Calu3 (cell line): ENCODE measurements around the gene IFNLR1. TPM values are rescaled to one million over a fixed set of nuclear protein-coding genes. Genes with fewer than 3 reads are reported as not detected.

Experiments
- BruUV-seq: library from RNA; stranded (reverse); fragments of 400-500 nt; replicated peaks from 2 replicates; lab custom pipeline; 2021; lab: Mats Ljungman, UMichigan
- CTCF ChIA-PET: fragments of 300-600 bp; sonication (Branson Sonifier 250); formaldehyde crosslinking; loops from one replicate; lab custom pipeline; 2022; ENCODE audit warnings: antibody characterized with exemption; lab: Charles Lee
- DNase-seq: peaks from one replicate; pipeline ENCODE4 v3.0.0; 2022
- H3K27ac Mint-ChIP-seq: one replicate; pipeline ENCODE4 v1.8.0; 2022; ENCODE audit warnings: mixed read lengths; ENCODE audit not compliant: unreplicated experiment
- H3K27me3 Mint-ChIP-seq: one replicate; pipeline ENCODE4 v1.8.0; 2022; ENCODE audit warnings: mixed read lengths; ENCODE audit not compliant: unreplicated experiment
- H3K36me3 Mint-ChIP-seq: one replicate; pipeline ENCODE4 v1.8.0; 2022; ENCODE audit warnings: mild to moderate bottlenecking, moderate library complexity, mixed read lengths; ENCODE audit not compliant: insufficient read depth, unreplicated experiment
- H3K4me1 Mint-ChIP-seq: one replicate; pipeline ENCODE4 v1.8.0; 2022; ENCODE audit warnings: mild to moderate bottlenecking, low read depth, mixed read lengths; ENCODE audit not compliant: unreplicated experiment
- H3K4me3 Mint-ChIP-seq: one replicate; pipeline ENCODE4 v1.8.0; 2022; ENCODE audit warnings: mild to moderate bottlenecking, low read depth, moderate library complexity, mixed read lengths; ENCODE audit not compliant: unreplicated experiment
- H3K9me3 Mint-ChIP-seq: one replicate; pipeline ENCODE4 v1.8.0; 2022; ENCODE audit warnings: low read depth, mixed read lengths; ENCODE audit not compliant: unreplicated experiment
- CTCF ChIP-seq: fragments of 200-600 bp; IDR thresholded peaks from one replicate; pipeline ENCODE4 v1.8.0; 2022; ENCODE audit warnings: antibody characterized with exemption; ENCODE audit not compliant: unreplicated experiment
- intact Hi-C: fragments of 100-400 bp; cut with micrococcal nuclease; formaldehyde crosslinking; loops from one replicate; pipeline ENCODE4 v1.10.0; 2022; ENCODE audit not compliant: unreplicated experiment
- total RNA-seq: library from RNA; stranded (reverse); gene quantifications from 2 replicates; pipeline ENCODE4 v1.2.3, GENCODE V29; 2022

Gene IFNLR1
- total RNA-seq, 1 experiment from 2014 or later, result 4.5 TPM

- H3K27me3 Mint-ChIP-seq, result no peaks in the 10 kb centered on the region
- BruUV-seq, result no TSS peak
- no peak for TF ChIP-seq CTCF
- no peak within 1 kb of the TSS for H3K27ac Mint-ChIP-seq
- intact Hi-C loops, result loop anchor here (10.0 kb wide), 1 partner anchor 338 kb away; the partner anchor contains the start of gene GALE
- H3K36me3 Mint-ChIP-seq, result peaks cover 5% of the 10 kb centered on the region
- peaks cover 12% of the 10 kb centered on the region for H3K4me1 Mint-ChIP-seq
- CTCF ChIA-PET, result interaction anchor here (1.0 kb wide), 1 partner anchor 249 kb away, joined by 3 read pairs; no protein-coding TSS in a partner anchor
- DNase-seq, result peak; percentile 31
- peak within 1 kb of the TSS; percentile 70 for H3K4me3 Mint-ChIP-seq
- H3K9me3 Mint-ChIP-seq, result no peaks in the 10 kb centered on the region
Measured at GRCh38 chr1:24142546-24143534, 44.2 kb downstream of the IFNLR1 start, which contains the start of gene IL22RA1. Gene IL22RA1, minus strand, starts transcription at chr1:24143140. Its CDS starts 58 bp downstream, at chr1:24143082.

- TF ChIP-seq CTCF, result no peak
- no TSS peak for BruUV-seq
- CTCF ChIA-PET, result no interaction called here
- no peaks in the 10 kb centered on the region for H3K27me3 Mint-ChIP-seq
- no peak overlapping the region for H3K4me3 Mint-ChIP-seq
- no peaks in the 10 kb centered on the region for H3K9me3 Mint-ChIP-seq
- H3K36me3 Mint-ChIP-seq, result peaks cover 5% of the 10 kb centered on the region
- no peak overlapping the region for H3K27ac Mint-ChIP-seq
- H3K4me1 Mint-ChIP-seq, result peaks cover 12% of the 10 kb centered on the region
- intact Hi-C loops, result loop anchor here (10.0 kb wide), 1 partner anchor 337 kb away; the partner anchor contains the start of gene GALE
- DNase-seq, result no peak
Measured at GRCh38 chr1:24141311-24141997, 45.6 kb downstream of the IFNLR1 start.

GRCh38 chr1:24140741-24141181, 46.3 kb downstream of the IFNLR1 start:
- no peak for DNase-seq
- no peaks in the 10 kb centered on the region for H3K9me3 Mint-ChIP-seq
- H3K27me3 Mint-ChIP-seq, result no peaks in the 10 kb centered on the region

More at GRCh38 chr1:24140741-24141181, 46.3 kb downstream of the IFNLR1 start:
- no TSS peak for BruUV-seq
- H3K4me3 Mint-ChIP-seq, result no peak overlapping the region
- peaks cover 12% of the 10 kb centered on the region for H3K4me1 Mint-ChIP-seq
- CTCF ChIA-PET, result no interaction called here
- H3K27ac Mint-ChIP-seq, result no peak overlapping the region
- intact Hi-C loops, result loop anchor here (10.0 kb wide), 1 partner anchor 336 kb away; the partner anchor contains the start of gene GALE
- peaks cover 5% of the 10 kb centered on the region for H3K36me3 Mint-ChIP-seq
- no peak for TF ChIP-seq CTCF
